Endothelial cell of umbilical vein (primary cell): ENCODE data around the gene MLLT6. TPM values are rescaled to one million over a fixed set of nuclear protein-coding genes. Genes with fewer than 3 reads are reported as not detected.

Source experiments
- BruUV-seq: library from RNA; stranded (reverse); fragments of 400-500 nt; replicated peaks from 2 replicates; lab custom pipeline; 2021; lab: Mats Ljungman, UMichigan
- CTCF ChIA-PET: fragments of 300-600, 350-600 bp; sonication (Branson Sonifier 250); formaldehyde crosslinking; loops from one replicate; lab custom pipeline; 2021; ENCODE audit warnings: antibody characterized with exemption, inconsistent platforms; lab: Charles Lee
- POLR2A ChIA-PET: fragments of 300-600, 350-600 bp; sonication (Branson Sonifier 250); formaldehyde crosslinking; loops from one replicate; lab custom pipeline; 2021; ENCODE audit warnings: antibody characterized with exemption, inconsistent platforms; lab: Charles Lee
- DNase-seq: peaks from one replicate; pipeline ENCODE4 v3.0.0-alpha.2; 2011; ENCODE audit warnings: low read depth, low spot score
- FAIRE-seq: peaks from 2 replicates; lab custom pipeline; 2011; peaks lifted over from hg19 to GRCh38; lab: Jason Lieb, UNC
- H2AFZ ChIP-seq: 2 replicates; pipeline ENCODE4 v1.6.0; 2012; ENCODE audit warnings: low read depth, low read length, control low read depth, inconsistent platforms
- H3K27ac ChIP-seq: 2 replicates; pipeline ENCODE4 v1.5.1; 2011; ENCODE audit warnings: low read depth, mild to moderate bottlenecking, control low read depth, low read length, moderate library complexity; ENCODE audit not compliant: insufficient read depth
- H3K27me3 ChIP-seq, 2 experiments: 2 replicates each; pipeline versions ENCODE4 v1.6.0 to v1.6.1; 2011; ENCODE audit warnings: low read length in 2 of 2, mixed read lengths in 1 of 2; ENCODE audit not compliant: control insufficient read depth in 2 of 2, insufficient read depth in 2 of 2
- H3K36me3 ChIP-seq, 2 experiments: 2 replicates in 1 of 2; 3 replicates in 1 of 2; pipeline ENCODE4 v1.5.1; 2011; ENCODE audit warnings: low read length in 2 of 2, mild to moderate bottlenecking in 1 of 2, moderate library complexity in 1 of 2; ENCODE audit not compliant: control insufficient read depth in 2 of 2, insufficient read depth in 2 of 2; ENCODE audit errors: extremely low read depth in 1 of 2
- H3K4me1 ChIP-seq: 3 replicates; pipeline ENCODE4 v1.5.1; 2011; ENCODE audit warnings: mild to moderate bottlenecking, low read length; ENCODE audit not compliant: control insufficient read depth, insufficient read depth; ENCODE audit errors: extremely low read depth
- H3K4me2 ChIP-seq: 2 replicates; pipeline ENCODE4 v1.6.1; 2011; ENCODE audit warnings: low read length, control low read depth, mixed read lengths; ENCODE audit not compliant: insufficient read depth
- H3K4me3 ChIP-seq, 3 experiments: fragments of 200-600 bp in 1 of 3; sonication (generic), shearing (Covaris generic) in 1 of 3; replicated peaks in 1 of 3; 2 replicates each; pipeline ENCODE4 v1.5.1; 2011 to 2016; ENCODE audit warnings: control low read depth in 3 of 3, low read length in 3 of 3, mild to moderate bottlenecking in 2 of 3, inconsistent platforms in 1 of 3, low read depth in 1 of 3, moderate library complexity in 1 of 3; ENCODE audit not compliant: insufficient read depth in 1 of 3
- H3K79me2 ChIP-seq: 2 replicates; pipeline ENCODE4 v1.6.0; 2012; ENCODE audit warnings: low read length, inconsistent platforms; ENCODE audit not compliant: control insufficient read depth, insufficient read depth
- H3K9ac ChIP-seq: replicated peaks from 2 replicates; pipeline ENCODE3; 2011; ENCODE audit warnings: low read length, control low read depth; ENCODE audit not compliant: insufficient read depth; ENCODE audit errors: extremely low read depth
- H3K9me1 ChIP-seq: replicated peaks from 3 replicates; pipeline ENCODE4 v1.6.0; 2011; ENCODE audit warnings: mild to moderate bottlenecking, low read length; ENCODE audit not compliant: control insufficient read depth, insufficient read depth; ENCODE audit errors: extremely low read depth
- H3K9me3 ChIP-seq: replicated peaks from 2 replicates; pipeline ENCODE4 v1.5.1; 2012; ENCODE audit warnings: low read length, inconsistent platforms; ENCODE audit not compliant: control insufficient read depth, insufficient read depth
- H4K20me1 ChIP-seq: replicated peaks from 2 replicates; pipeline ENCODE3; 2011; ENCODE audit warnings: mild to moderate bottlenecking, low read length; ENCODE audit not compliant: control insufficient read depth, insufficient read depth; ENCODE audit errors: extremely low read depth
- EZH2 ChIP-seq: IDR thresholded peaks from 2 replicates; pipeline ENCODE4 v1.6.1; 2012; ENCODE audit warnings: borderline replicate concordance, low read depth, mild to moderate bottlenecking, moderate library complexity, low read length, inconsistent platforms; ENCODE audit not compliant: severe bottlenecking
- FOS ChIP-seq: IDR thresholded peaks from 2 replicates; pipeline ENCODE4 v1.6.1; 2011; ENCODE audit warnings: mild to moderate bottlenecking, low read length, moderate library complexity, borderline replicate concordance; ENCODE audit not compliant: insufficient read depth
- GATA2 ChIP-seq: IDR thresholded peaks from 2 replicates; pipeline ENCODE4 v1.7.0; 2011; ENCODE audit warnings: low read depth, mild to moderate bottlenecking, moderate library complexity, mixed read lengths, low read length; ENCODE audit not compliant: insufficient read length, insufficient read depth
- POLR2A ChIP-seq: IDR thresholded peaks from 2 replicates; pipeline ENCODE4 v1.6.1; 2012; ENCODE audit warnings: low read depth, mild to moderate bottlenecking, control low read depth, low read length
- dilution Hi-C: fragments of 300-500 bp; cut with MboI; formaldehyde crosslinking; loops from one replicate; pipeline ENCODE4 v1.15.0; 2019; ENCODE audit warnings: low sequenced_read_pairs; ENCODE audit not compliant: extremely low pct_ligation_motif_present
- intact Hi-C: fragments of 100-400 bp; cut with micrococcal nuclease; formaldehyde crosslinking; loops from one replicate; pipeline ENCODE4 v1.10.0; 2022
- polyA plus RNA-seq, 4 experiments: library from polyadenylated mRNA; depleted of rRNA in 3 of 4; stranded (reverse) in 3 of 4; unstranded in 1 of 4; fragments of >200 nt; gene quantifications; 2 replicates each; pipeline versions ENCODE4 v1.2.1 to v1.2.3, GENCODE V29; 2011 to 2012; ENCODE audit warnings: missing spikeins in 1 of 4
- total RNA-seq: library from RNA; stranded (reverse); gene quantifications from 2 replicates; pipeline ENCODE4 v1.2.3, GENCODE V29; 2021
- TF ChIP-seq, protein P1 (sequence below): IDR thresholded peaks from 2 replicates; pipeline ENCODE4 v1.6.1; 2011; ENCODE audit not compliant: insufficient read depth, insufficient read length
- TF ChIP-seq, protein P2 (sequence below), 2 donors: IDR thresholded peaks; 1 replicate in 1 of 2; 2 replicates in 1 of 2; pipeline ENCODE4 v1.5.1; 2011; ENCODE audit warnings: low read length in 2 of 2, mild to moderate bottlenecking in 2 of 2, moderate library complexity in 2 of 2, control low read depth in 1 of 2, inconsistent platforms in 1 of 2, low read depth in 1 of 2; ENCODE audit not compliant: insufficient read depth in 1 of 2; ENCODE audit errors: extremely low read depth in 1 of 2

MLLT6 gene
- total and polyA plus RNA-seq, 2 donors (not counting 3 experiments of a cell fraction or from before 2014, with no cell fraction given), result 32.1 to 85.4 TPM

DNA sequence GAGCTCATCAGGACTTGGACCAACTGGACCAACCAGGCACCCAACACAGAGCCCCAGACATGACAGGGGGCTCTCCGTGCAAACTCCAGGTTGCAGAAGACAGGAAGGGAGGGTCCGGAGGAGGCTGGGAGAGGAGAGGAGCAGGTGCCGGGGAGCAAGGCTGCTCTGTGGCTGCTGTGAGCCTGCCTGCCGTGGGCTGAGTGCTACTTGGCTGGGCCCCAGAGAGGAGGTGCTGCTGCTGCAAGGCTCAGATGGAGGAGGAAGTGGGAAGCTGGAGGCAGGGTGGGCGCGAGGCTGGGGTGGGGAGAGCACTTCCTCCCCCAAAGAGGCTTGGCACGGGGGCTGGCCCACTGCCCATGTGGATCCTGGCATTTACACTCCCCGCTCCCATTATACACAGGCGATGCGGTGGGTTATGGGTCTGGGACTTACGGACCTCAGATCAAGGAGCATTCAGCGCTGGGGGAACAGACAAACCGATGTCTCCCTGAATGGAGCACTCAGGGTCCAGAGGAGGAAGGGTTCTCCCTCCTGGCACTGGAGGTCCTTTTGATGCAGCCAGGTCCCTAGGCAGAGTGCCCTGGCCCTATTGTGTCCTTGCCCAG is 46.2 kb upstream of the MLLT6 start:
- Histone ChIP-seq H3K27me3 (peaks cover 7 to 10% of the 10 kb centered on the region in 2 experiments), H3K9me1 (no peaks in the 10 kb centered on the region), H3K36me3 (no peaks in the 10 kb centered on the region), H3K4me3 (no peak overlapping the region), H2AFZ (no peak overlapping the region), H3K4me2 (no peak overlapping the region), H3K4me1 (no peaks in the 10 kb centered on the region), H3K9ac (no peak overlapping the region), H3K27ac (no peak overlapping the region), H4K20me1 (no peaks in the 10 kb centered on the region), H3K9me3 (no peaks in the 10 kb centered on the region), H3K79me2 (no peaks in the 10 kb centered on the region)
- intact Hi-C loops (no loop called here), dilution Hi-C loops (no loop called here)
- FAIRE-seq (no peak), DNase-seq (no peak)
- ChIA-PET POLR2A (no interaction called here), CTCF (interaction anchor here (0.9 to 3.2 kb wide), 4 partner anchors 9 to 100 kb away, joined by 3 to 13 read pairs (median 5); no protein-coding TSS in a partner anchor)
- TF ChIP-seq POLR2A (no peak), GATA2 (no peak)
- TF ChIP-seq, protein P1, sequence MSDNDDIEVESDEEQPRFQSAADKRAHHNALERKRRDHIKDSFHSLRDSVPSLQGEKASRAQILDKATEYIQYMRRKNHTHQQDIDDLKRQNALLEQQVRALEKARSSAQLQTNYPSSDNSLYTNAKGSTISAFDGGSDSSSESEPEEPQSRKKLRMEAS, result no peak
- BruUV-seq, result no TSS peak

DNA sequence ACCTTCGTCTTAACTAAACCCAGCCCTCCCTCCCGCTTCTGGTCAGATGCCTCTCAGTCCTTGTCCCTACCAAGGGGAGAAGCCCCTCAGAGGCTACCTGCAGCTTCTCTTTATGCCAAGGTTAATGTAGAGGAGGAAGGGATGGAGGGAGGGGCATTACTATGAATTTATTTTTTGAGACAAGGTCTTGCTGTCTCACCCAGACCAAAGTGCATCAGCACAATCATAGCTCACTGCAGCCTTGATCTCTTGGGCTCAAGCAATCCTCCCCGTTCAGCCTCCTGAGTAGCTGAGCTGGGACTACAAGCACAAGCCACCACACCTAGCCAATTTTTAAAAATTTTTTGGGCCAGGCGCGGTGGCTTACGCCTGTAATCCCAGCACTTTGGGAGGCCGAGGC is 45.7 kb upstream of the MLLT6 start:
- ChIA-PET POLR2A (no interaction called here), CTCF (interaction anchor here (1.3 to 3.2 kb wide), 4 partner anchors 18 to 113 kb away, joined by 3 to 13 read pairs (median 8); no protein-coding TSS in a partner anchor)
- H3K9me3 ChIP-seq, result no peaks in the 10 kb centered on the region
- peaks cover 3 to 6% of the 10 kb centered on the region in 2 experiments for H3K27me3 ChIP-seq
- FAIRE-seq (no peak), DNase-seq (no peak)
- H2AFZ ChIP-seq, result no peak overlapping the region
- no peak overlapping the region for H3K4me3 ChIP-seq
- no peak overlapping the region for H3K9ac ChIP-seq
- no peaks in the 10 kb centered on the region for H3K36me3 ChIP-seq
- H3K4me2 ChIP-seq, result no peak overlapping the region
- intact Hi-C loops, result no loop called here
- H3K79me2 ChIP-seq, result no peaks in the 10 kb centered on the region
- TF ChIP-seq FOS (no peak), GATA2 (no peak), EZH2 (no peak)
- TF ChIP-seq, protein P2, sequence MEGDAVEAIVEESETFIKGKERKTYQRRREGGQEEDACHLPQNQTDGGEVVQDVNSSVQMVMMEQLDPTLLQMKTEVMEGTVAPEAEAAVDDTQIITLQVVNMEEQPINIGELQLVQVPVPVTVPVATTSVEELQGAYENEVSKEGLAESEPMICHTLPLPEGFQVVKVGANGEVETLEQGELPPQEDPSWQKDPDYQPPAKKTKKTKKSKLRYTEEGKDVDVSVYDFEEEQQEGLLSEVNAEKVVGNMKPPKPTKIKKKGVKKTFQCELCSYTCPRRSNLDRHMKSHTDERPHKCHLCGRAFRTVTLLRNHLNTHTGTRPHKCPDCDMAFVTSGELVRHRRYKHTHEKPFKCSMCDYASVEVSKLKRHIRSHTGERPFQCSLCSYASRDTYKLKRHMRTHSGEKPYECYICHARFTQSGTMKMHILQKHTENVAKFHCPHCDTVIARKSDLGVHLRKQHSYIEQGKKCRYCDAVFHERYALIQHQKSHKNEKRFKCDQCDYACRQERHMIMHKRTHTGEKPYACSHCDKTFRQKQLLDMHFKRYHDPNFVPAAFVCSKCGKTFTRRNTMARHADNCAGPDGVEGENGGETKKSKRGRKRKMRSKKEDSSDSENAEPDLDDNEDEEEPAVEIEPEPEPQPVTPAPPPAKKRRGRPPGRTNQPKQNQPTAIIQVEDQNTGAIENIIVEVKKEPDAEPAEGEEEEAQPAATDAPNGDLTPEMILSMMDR (IDR thresholded peaks at IDR 0.05; ENCODE audit: extremely low read depth in 1 of 2, insufficient read depth in 1 of 2, low read depth in 1 of 2, low read length in 2 of 2), result no peak
- dilution Hi-C loops, result no loop called here
- H3K27ac ChIP-seq, result no peak overlapping the region
- no TSS peak for BruUV-seq
- no peaks in the 10 kb centered on the region for H4K20me1 ChIP-seq
- no peaks in the 10 kb centered on the region for H3K4me1 ChIP-seq
- no peaks in the 10 kb centered on the region for H3K9me1 ChIP-seq
